Measurements from ENCODE around the gene LRP8. TPM values are rescaled to one million over a fixed set of nuclear protein-coding genes. Genes with fewer than 3 reads are reported as not detected.

Gene LRP8
- 1 to 10 TPM in 2 of 6 experiments, under 1 TPM in 4; 0.21 to 1.2 (median 0.56) TPM for total RNA-seq
- long read RNA-seq: 0 reads

DNA sequence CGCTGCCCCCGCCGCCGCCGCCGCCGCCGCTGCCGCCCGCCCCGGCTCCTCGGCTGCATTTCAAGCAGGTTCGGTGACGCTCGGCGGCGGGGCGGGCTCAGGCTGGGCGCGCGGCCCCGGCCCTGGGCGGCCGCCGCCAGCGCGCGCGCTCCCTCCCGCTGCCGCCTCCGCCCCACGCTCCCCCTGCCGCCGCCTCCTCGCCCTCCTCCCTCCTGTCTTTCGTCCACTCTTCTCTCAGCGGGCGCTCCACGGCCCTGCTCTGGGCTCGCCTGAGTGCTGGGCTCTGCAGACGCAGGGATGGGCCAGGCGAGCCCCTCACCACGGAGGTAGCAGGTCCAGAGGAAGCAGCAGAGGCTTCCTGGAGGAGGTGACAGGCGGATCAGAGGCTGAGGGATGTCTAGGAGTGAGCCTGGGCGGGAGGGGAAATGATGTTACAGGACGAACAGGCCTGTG lies at the start of gene LRP8:
Gene LRP8 (minus strand): TSS at position 62 of the 453 bp plus-strand sequence. CDS start 158 bp downstream, outside the sequence.
- ATAC-seq: peak; percentile 65 to 77 (median 72)
- DNase-seq: peak; percentile 61 to 73 (median 63)
- Histone ChIP-seq H3K4me3 (peak within 1 kb of the TSS; percentile 50 to 57 (median 55)), H3K9me3 (no peaks in the 10 kb centered on the region), H3K27ac (no peak within 1 kb of the TSS), H3K36me3 (no peaks in the 10 kb centered on the region), H3K4me1 (peaks cover 0 to 19% (median 6%) of the 10 kb centered on the region in 4 donors), H3K27me3 (peaks cover 0 to 8% of the 10 kb centered on the region in 2 donors)
- TF ChIP-seq POLR2A (IDR thresholded peaks at IDR 0.05): no peak
- TF ChIP-seq CTCF (IDR thresholded peaks at IDR 0.05): no peak
- 11% methylated on average over 18 of the region's 47 CpGs for WGBS (ENCODE audit: insufficient coverage, low coverage, low lambda C conversion rate, missing lambda C conversion rate)
- intact Hi-C loops (cut with DNase I): no loop called here

DNA sequence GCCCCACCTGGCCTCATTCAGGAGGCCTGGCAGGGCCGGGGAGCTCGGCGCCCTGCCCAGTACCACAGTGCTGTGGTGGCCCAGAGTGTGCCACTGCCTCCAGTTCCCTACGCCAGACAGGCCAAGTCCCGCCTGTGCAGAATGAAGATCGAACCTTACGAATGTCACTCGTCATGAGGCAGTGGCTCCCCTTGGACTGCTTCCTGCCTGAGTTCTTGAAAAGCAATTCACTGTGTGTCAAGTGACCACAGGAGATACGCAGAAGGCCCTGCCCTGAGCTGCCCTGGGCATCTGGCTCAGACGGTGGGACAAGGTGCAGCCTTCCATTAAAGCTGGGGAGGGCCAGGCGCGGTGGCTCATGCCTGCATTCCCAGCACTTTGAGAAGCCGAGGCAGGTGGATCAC lies 49.6 kb upstream of the LRP8 start:
- Histone ChIP-seq H3K27me3 (no peaks in the 10 kb centered on the region), H3K4me3 (no peak overlapping the region), H3K9me3 (no peaks in the 10 kb centered on the region), H3K4me1 (no peaks in the 10 kb centered on the region), H3K36me3 (no peaks in the 10 kb centered on the region), H3K27ac (no peak overlapping the region)
- TF ChIP-seq CTCF (IDR thresholded peaks at IDR 0.05) (no peak), POLR2A (IDR thresholded peaks at IDR 0.05) (no peak)
- 85% methylated on average over 8 of the region's 13 CpGs for WGBS (ENCODE audit: insufficient coverage, low coverage, low lambda C conversion rate, missing lambda C conversion rate)
- DNase-seq (peak in 1 of 3 donors; percentile 24), ATAC-seq (no peak)
- intact Hi-C loops (cut with DNase I): no loop called here

GRCh38 chr1:53376742-53377437 lies 49.0 kb upstream of the LRP8 start:
- DNase-seq (peak in 1 of 3 donors; percentile 25), ATAC-seq (no peak)
- no peak for TF ChIP-seq POLR2A (IDR thresholded peaks at IDR 0.05)
- no peak for TF ChIP-seq CTCF (IDR thresholded peaks at IDR 0.05)
- no peaks in the 10 kb centered on the region for H3K27me3 ChIP-seq
- intact Hi-C loops (cut with DNase I): no loop called here
- 78% methylated on average over 5 of the region's 14 CpGs for WGBS (ENCODE audit: insufficient coverage, low coverage, low lambda C conversion rate, missing lambda C conversion rate)
- no peaks in the 10 kb centered on the region for H3K4me1 ChIP-seq
- no peaks in the 10 kb centered on the region for H3K9me3 ChIP-seq
- no peak overlapping the region for H3K27ac ChIP-seq
- no peak overlapping the region for H3K4me3 ChIP-seq
- H3K36me3 ChIP-seq: no peaks in the 10 kb centered on the region

DNA sequence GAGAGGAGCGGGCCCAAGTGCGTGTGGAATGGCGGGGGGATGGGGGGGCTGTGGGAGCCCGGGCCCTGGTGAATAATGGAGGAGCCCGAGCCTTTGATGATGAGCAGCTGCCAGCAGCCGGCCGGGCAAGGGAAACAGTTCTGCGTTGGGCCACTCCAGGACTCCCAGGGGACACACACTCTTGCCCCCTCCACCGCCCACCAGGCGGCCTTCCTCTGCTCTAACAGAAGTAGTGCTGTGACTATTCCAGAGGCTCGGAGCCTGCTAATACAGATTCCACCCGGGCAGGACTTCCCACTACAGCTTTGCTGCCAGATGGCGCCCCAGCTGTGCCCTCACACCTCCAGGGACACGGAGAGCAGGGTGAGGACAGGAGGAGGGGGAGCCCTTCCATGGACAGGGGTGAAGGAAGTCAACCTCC lies 48.2 kb upstream of the LRP8 start:
- no CpG with 5 or more reads among the region's 14 CpGs for WGBS (ENCODE audit: insufficient coverage, low coverage, low lambda C conversion rate, missing lambda C conversion rate)
- no peaks in the 10 kb centered on the region for H3K36me3 ChIP-seq
- TF ChIP-seq CTCF (IDR thresholded peaks at IDR 0.05): no peak
- TF ChIP-seq POLR2A (IDR thresholded peaks at IDR 0.05): no peak
- intact Hi-C loops (cut with DNase I): no loop called here
- no peak overlapping the region for H3K4me3 ChIP-seq
- H3K27me3 ChIP-seq: no peaks in the 10 kb centered on the region
- ATAC-seq: no peak
- H3K27ac ChIP-seq: no peak overlapping the region
- DNase-seq: peak in 2 of 3 donors; percentile 25 to 37
- no peaks in the 10 kb centered on the region for H3K9me3 ChIP-seq
- H3K4me1 ChIP-seq: no peaks in the 10 kb centered on the region
